Right cardiac atrium (tissue), 5 donors: ENCODE data around the gene OTUD5. TPM values are rescaled to one million over a fixed set of nuclear protein-coding genes. Genes with fewer than 3 reads are reported as not detected.
A peak's percentile ranks its signal among the peaks of the same experiment; 100 is the strongest.

ENCODE experiments used
- ATAC-seq, 2 donors: fragments of 200-7000 bp; cut with Tn5 transposase; one replicate each; pipeline versions ENCODE4 v1.8.0 to v1.9.1; 2020; ENCODE audit warnings: moderate library complexity in 2 of 2, mild to moderate bottlenecking in 1 of 2
- DNase-seq, 3 donors: peaks; one replicate each; pipeline ENCODE4 v3.0.0-alpha.2; 2020
- H3K27ac ChIP-seq: one replicate; pipeline ENCODE4 v1.5.1; 2013; ENCODE audit warnings: mild to moderate bottlenecking, low read length, control low read depth, moderate library complexity
- H3K27me3 ChIP-seq: one replicate; pipeline ENCODE4 v1.6.1; 2013; ENCODE audit not compliant: control insufficient read depth, insufficient read depth
- H3K4me1 ChIP-seq: one replicate; pipeline ENCODE4 v1.6.1; 2013; ENCODE audit warnings: low read length; ENCODE audit not compliant: control insufficient read depth, insufficient read depth
- H3K4me3 ChIP-seq: one replicate; pipeline ENCODE4 v1.5.1; 2013; ENCODE audit warnings: low read length, control low read depth
- H3K9me3 ChIP-seq: one replicate; pipeline ENCODE4 v1.6.1; 2013; ENCODE audit warnings: low read length; ENCODE audit not compliant: control insufficient read depth
- WGBS: extraction: QIAGEN DNeasy Blood & Tissue Kit; methylation state at CpG from one replicate; pipeline ENCODE4 v1.1.7; 2013; 5-methylcytosine and 5-hydroxymethylcytosine counted together
- intact Hi-C, 4 donors: fragments of 100-400 bp; cut with DNase I; formaldehyde crosslinking; loops; one replicate each; pipeline versions ENCODE4 v1.11.0 to v1.14.0; 2022 to 2023
- polyA plus RNA-seq: library from polyadenylated mRNA; stranded (reverse); fragments of 200-250 nt; gene quantifications from one replicate; pipeline ENCODE4 v1.2.3, GENCODE V29; 2013
- total RNA-seq, 4 donors: library from RNA; stranded (reverse); fragmentation: NEBNext Ultra II Directional; extraction: Animal tissue kit (Norgen Biotek cat#: 25700); gene quantifications; one replicate each; pipeline ENCODE4 v1.2.1, GENCODE V29; 2021
- donor health status: healthy with polysubstance abuse.
- donor health status: DM: no; HTN: yes; CAD: no.
- donor health status: DM: no; HTN: no; CAD: no.
- donor health status: DM: no; HTN: yes; CAD: no; lungs with severe emphysema.
- donor health status: DM: yes; HTN: yes; CAD: no.

Gene OTUD5
- total and polyA plus RNA-seq, 5 donors = 19.9 to 27.3 (median 23.8) TPM

- Histone ChIP-seq H3K27ac (peak overlapping the region; percentile 51), H3K4me1 (no peaks in the 10 kb centered on the region), H3K4me3 (peak overlapping the region; percentile 33), H3K27me3 (no peaks in the 10 kb centered on the region), H3K9me3 (no peaks in the 10 kb centered on the region)
- intact Hi-C loops = no loop called here
- ATAC-seq = peak; percentile 32 to 45
- 17% methylated on average over 13 of the region's 13 CpGs for WGBS
- DNase-seq = peak in 2 of 3 donors; percentile 47 to 62
Observed at GRCh38 chrX:48972220-48973164, 15.1 kb upstream of the OTUD5 start.

- peak; percentile 66 to 81 (median 78) for DNase-seq
- H3K27me3 ChIP-seq = no peaks in the 10 kb centered on the region
- intact Hi-C loops = no loop called here
Observed at GRCh38 chrX:48971249-48972219, 14.1 kb upstream of the OTUD5 start, which contains the start of gene KCND1. KCND1 (minus strand) TSS chrX:48971844; CDS start chrX:48970271, 1,573 bp downstream.

GRCh38 chrX:48969471-48969870 is 12.1 kb upstream of the OTUD5 start:
- intact Hi-C loops = no loop called here
- no peaks in the 10 kb centered on the region for H3K9me3 ChIP-seq
- 92% methylated on average over 28 of the region's 28 CpGs for WGBS
- no peak for DNase-seq
- no peak overlapping the region for H3K27ac ChIP-seq
- no peaks in the 10 kb centered on the region for H3K4me1 ChIP-seq
- H3K27me3 ChIP-seq = no peaks in the 10 kb centered on the region
- H3K4me3 ChIP-seq = no peak overlapping the region
- ATAC-seq = no peak

More at GRCh38 chrX:48971249-48972219, 14.1 kb upstream of the OTUD5 start, which contains the start of gene KCND1:
- peak within 1 kb of the TSS; percentile 33 for H3K4me3 ChIP-seq
- ATAC-seq = peak; percentile 70 to 71
- H3K9me3 ChIP-seq = no peaks in the 10 kb centered on the region
- H3K4me1 ChIP-seq = no peaks in the 10 kb centered on the region
- WGBS = 0% methylated on average over 26 of the region's 28 CpGs
- peak within 1 kb of the TSS; percentile 51 for H3K27ac ChIP-seq

GRCh38 chrX:48968377-48968776 is 11.0 kb upstream of the OTUD5 start:
- intact Hi-C loops = no loop called here
- no peaks in the 10 kb centered on the region for H3K4me1 ChIP-seq
- H3K27ac ChIP-seq = no peak overlapping the region
- ATAC-seq (no peak), DNase-seq (no peak)
- no peaks in the 10 kb centered on the region for H3K9me3 ChIP-seq
- WGBS = 84% methylated on average over 1 of the region's 1 CpG
- H3K27me3 ChIP-seq = no peaks in the 10 kb centered on the region
- no peak overlapping the region for H3K4me3 ChIP-seq

GRCh38 chrX:48966796-48967579 is 9.6 kb upstream of the OTUD5 start:
- intact Hi-C loops = no loop called here
- Histone ChIP-seq H3K27ac (no peak overlapping the region), H3K9me3 (no peaks in the 10 kb centered on the region), H3K4me1 (no peaks in the 10 kb centered on the region), H3K4me3 (no peak overlapping the region), H3K27me3 (no peaks in the 10 kb centered on the region)
- no peak for DNase-seq
- 88% methylated on average over 15 of the region's 15 CpGs for WGBS
- ATAC-seq = no peak

- no peaks in the 10 kb centered on the region for H3K27me3 ChIP-seq
- intact Hi-C loops = no loop called here
- peak in 1 of 3 donors; percentile 40 for DNase-seq
- ATAC-seq = no peak
- WGBS = 93% methylated on average over 14 of the region's 14 CpGs
- H3K9me3 ChIP-seq = no peaks in the 10 kb centered on the region
- H3K4me1 ChIP-seq = no peaks in the 10 kb centered on the region
- H3K27ac ChIP-seq = no peak overlapping the region
- H3K4me3 ChIP-seq = no peak overlapping the region
Observed at GRCh38 chrX:48965959-48966358, 8.6 kb upstream of the OTUD5 start.

- WGBS = 34% methylated on average over 5 of the region's 5 CpGs
- intact Hi-C loops = no loop called here
- DNase-seq = peak; percentile 60 to 80 (median 61)
- peak; percentile 49 to 51 for ATAC-seq
- no peak overlapping the region for H3K4me3 ChIP-seq
- no peaks in the 10 kb centered on the region for H3K9me3 ChIP-seq
- no peaks in the 10 kb centered on the region for H3K27me3 ChIP-seq
- no peaks in the 10 kb centered on the region for H3K4me1 ChIP-seq
- H3K27ac ChIP-seq = peak overlapping the region; percentile 73
Observed at GRCh38 chrX:48961585-48962091, 4.2 kb upstream of the OTUD5 start.

- H3K27ac ChIP-seq = no peak overlapping the region
- H3K4me3 ChIP-seq = no peak overlapping the region
- H3K4me1 ChIP-seq = peaks cover 3% of the 10 kb centered on the region
- 85% methylated on average over 2 of the region's 2 CpGs for WGBS
- no peaks in the 10 kb centered on the region for H3K9me3 ChIP-seq
- H3K27me3 ChIP-seq = no peaks in the 10 kb centered on the region
- ATAC-seq (no peak), DNase-seq (no peak)
- intact Hi-C loops = no loop called here
Observed at GRCh38 chrX:48960291-48960690, 2.9 kb upstream of the OTUD5 start.

- peak; percentile 62 to 78 (median 77) for DNase-seq
- no peaks in the 10 kb centered on the region for H3K27me3 ChIP-seq
- peaks cover 8% of the 10 kb centered on the region for H3K4me1 ChIP-seq
- ATAC-seq = peak; percentile 1 to 2
- peak overlapping the region; percentile 55 for H3K4me3 ChIP-seq
- WGBS = under 1% methylated on average over 21 of the region's 21 CpGs
- H3K27ac ChIP-seq = peak overlapping the region; percentile 99
- intact Hi-C loops = no loop called here
- H3K9me3 ChIP-seq = no peaks in the 10 kb centered on the region
Observed at GRCh38 chrX:48958635-48959094, 1.3 kb upstream of the OTUD5 start.
